Measurements from ENCODE around the gene DNAJC18.

DNAJC18 gene

GRCh38 chr5:139392678-139393496 lies 46.4 kb downstream of the DNAJC18 start:
- peak; percentile 56 for ATAC-seq
- no peak for TF ChIP-seq ISL1 (CRISPR knock-in tag; IDR thresholded peaks at IDR 0.05)

DNA sequence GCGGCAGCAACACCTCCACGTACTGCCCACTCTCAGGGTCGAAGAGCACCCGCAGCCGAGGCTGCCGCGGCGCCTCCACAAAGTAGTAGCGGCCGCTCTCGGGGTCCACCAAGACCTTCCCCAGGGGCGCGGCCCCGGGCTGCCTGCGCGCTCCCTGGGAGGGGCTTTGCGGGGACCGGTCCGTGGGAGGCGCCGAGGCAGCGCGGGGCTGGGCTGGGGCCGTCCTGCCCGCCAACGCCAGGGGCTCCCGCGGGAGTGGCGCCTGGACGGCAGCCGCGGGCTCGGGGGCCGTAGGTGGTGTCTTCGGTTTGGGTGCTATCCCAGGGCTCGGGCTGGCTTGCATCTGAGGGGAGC lies 47.0 kb downstream of the DNAJC18 start:
- no peak for ATAC-seq
- TF ChIP-seq ZNF70 (CRISPR knock-in tag; IDR thresholded peaks at IDR 0.05) = no peak
- TF ChIP-seq CSRNP3 (CRISPR knock-in tag; IDR thresholded peaks at IDR 0.05) = no peak

DNA sequence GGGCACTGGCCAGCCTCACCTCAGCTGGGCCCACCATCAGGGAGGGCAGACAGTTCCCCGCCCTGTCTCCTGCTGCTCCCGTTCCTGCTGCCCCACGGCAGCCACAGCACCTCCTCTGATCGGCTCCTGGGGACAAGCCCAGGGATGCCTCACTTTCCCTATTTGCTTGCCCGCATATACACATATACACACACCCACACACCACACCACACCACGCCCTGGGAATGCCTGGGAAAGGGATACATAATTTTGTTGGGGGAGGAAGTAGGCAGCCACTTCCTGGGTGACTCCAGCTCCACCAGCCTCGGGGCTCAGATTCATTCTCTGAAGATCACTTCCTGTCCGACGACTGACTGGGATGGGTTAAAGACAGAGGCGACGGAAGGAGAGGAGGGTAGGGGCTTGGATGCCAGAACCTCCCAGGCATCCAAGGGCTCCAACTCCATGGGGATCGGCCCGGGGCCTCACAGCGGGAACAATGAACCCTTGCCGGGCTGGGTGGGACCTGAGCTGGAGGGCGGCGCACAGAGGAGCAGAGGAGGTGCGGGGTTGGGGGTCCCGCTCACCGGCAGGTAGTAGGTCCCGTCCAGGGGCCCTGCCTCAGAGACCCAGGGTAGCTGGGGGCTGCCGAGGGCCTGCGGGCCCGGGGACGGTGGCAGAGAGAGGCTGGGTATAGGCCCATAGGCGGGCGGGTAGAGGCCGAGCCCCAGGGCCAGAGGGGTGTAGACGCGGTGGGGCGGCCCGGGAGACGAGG lies 47.6 kb downstream of the DNAJC18 start:
- TF ChIP-seq ISL1 (CRISPR knock-in tag; IDR thresholded peaks at IDR 0.05) (no peak), ARNTL (CRISPR knock-in tag; IDR thresholded peaks at IDR 0.05; ENCODE audit: borderline replicate concordance, low read depth) (no peak), RARB (CRISPR knock-in tag; IDR thresholded peaks at IDR 0.05) (no peak), GLIS3 (CRISPR knock-in tag; IDR thresholded peaks at IDR 0.05) (no peak), TOX (CRISPR knock-in tag; IDR thresholded peaks at IDR 0.05; ENCODE audit: borderline replicate concordance) (no peak), ZNF8 (CRISPR knock-in tag; IDR thresholded peaks at IDR 0.05) (no peak)
- ATAC-seq = no peak

- TF ChIP-seq ZC3H10 (CRISPR knock-in tag; IDR thresholded peaks at IDR 0.05) (no peak), SNAI2 (CRISPR knock-in tag; IDR thresholded peaks at IDR 0.05) (no peak), CSDC2 (CRISPR knock-in tag; IDR thresholded peaks at IDR 0.05) (no peak), CSRNP3 (CRISPR knock-in tag; IDR thresholded peaks at IDR 0.05) (no peak), OSR1 (CRISPR knock-in tag; IDR thresholded peaks at IDR 0.05) (no peak), ARNTL (CRISPR knock-in tag; IDR thresholded peaks at IDR 0.05; ENCODE audit: borderline replicate concordance, low read depth) (no peak), GLIS3 (CRISPR knock-in tag; IDR thresholded peaks at IDR 0.05) (no peak), ZFP30 (CRISPR knock-in tag; IDR thresholded peaks at IDR 0.05) (no peak), ESRRG (CRISPR knock-in tag; IDR thresholded peaks at IDR 0.05) (no peak), ZFP3 (CRISPR knock-in tag; IDR thresholded peaks at IDR 0.05) (no peak), ZNF565 (CRISPR knock-in tag; conservative IDR thresholded peaks at IDR 0.05; ENCODE audit: low read depth) (no peak), ZNF70 (CRISPR knock-in tag; IDR thresholded peaks at IDR 0.05) (no peak)
- TF ChIP-seq, protein P1, sequence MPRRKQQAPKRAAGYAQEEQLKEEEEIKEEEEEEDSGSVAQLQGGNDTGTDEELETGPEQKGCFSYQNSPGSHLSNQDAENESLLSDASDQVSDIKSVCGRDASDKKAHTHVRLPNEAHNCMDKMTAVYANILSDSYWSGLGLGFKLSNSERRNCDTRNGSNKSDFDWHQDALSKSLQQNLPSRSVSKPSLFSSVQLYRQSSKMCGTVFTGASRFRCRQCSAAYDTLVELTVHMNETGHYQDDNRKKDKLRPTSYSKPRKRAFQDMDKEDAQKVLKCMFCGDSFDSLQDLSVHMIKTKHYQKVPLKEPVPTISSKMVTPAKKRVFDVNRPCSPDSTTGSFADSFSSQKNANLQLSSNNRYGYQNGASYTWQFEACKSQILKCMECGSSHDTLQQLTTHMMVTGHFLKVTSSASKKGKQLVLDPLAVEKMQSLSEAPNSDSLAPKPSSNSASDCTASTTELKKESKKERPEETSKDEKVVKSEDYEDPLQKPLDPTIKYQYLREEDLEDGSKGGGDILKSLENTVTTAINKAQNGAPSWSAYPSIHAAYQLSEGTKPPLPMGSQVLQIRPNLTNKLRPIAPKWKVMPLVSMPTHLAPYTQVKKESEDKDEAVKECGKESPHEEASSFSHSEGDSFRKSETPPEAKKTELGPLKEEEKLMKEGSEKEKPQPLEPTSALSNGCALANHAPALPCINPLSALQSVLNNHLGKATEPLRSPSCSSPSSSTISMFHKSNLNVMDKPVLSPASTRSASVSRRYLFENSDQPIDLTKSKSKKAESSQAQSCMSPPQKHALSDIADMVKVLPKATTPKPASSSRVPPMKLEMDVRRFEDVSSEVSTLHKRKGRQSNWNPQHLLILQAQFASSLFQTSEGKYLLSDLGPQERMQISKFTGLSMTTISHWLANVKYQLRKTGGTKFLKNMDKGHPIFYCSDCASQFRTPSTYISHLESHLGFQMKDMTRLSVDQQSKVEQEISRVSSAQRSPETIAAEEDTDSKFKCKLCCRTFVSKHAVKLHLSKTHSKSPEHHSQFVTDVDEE (CRISPR knock-in tag; IDR thresholded peaks at IDR 0.05) = no peak
- TF ChIP-seq, protein P2, sequence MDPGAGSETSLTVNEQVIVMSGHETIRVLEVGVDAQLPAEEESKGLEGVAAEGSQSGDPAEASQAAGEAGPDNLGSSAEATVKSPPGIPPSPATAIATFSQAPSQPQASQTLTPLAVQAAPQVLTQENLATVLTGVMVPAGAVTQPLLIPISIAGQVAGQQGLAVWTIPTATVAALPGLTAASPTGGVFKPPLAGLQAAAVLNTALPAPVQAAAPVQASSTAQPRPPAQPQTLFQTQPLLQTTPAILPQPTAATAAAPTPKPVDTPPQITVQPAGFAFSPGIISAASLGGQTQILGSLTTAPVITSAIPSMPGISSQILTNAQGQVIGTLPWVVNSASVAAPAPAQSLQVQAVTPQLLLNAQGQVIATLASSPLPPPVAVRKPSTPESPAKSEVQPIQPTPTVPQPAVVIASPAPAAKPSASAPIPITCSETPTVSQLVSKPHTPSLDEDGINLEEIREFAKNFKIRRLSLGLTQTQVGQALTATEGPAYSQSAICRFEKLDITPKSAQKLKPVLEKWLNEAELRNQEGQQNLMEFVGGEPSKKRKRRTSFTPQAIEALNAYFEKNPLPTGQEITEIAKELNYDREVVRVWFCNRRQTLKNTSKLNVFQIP (CRISPR knock-in tag; IDR thresholded peaks at IDR 0.05; ENCODE audit: borderline replicate concordance, low read depth) = no peak
- TF ChIP-seq, protein P3, sequence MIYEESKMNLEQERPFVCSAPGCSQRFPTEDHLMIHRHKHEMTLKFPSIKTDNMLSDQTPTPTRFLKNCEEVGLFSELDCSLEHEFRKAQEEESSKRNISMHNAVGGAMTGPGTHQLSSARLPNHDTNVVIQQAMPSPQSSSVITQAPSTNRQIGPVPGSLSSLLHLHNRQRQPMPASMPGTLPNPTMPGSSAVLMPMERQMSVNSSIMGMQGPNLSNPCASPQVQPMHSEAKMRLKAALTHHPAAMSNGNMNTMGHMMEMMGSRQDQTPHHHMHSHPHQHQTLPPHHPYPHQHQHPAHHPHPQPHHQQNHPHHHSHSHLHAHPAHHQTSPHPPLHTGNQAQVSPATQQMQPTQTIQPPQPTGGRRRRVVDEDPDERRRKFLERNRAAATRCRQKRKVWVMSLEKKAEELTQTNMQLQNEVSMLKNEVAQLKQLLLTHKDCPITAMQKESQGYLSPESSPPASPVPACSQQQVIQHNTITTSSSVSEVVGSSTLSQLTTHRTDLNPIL (CRISPR knock-in tag; IDR thresholded peaks at IDR 0.05; ENCODE audit: low read depth) = no peak
- ATAC-seq = no peak
Measured at GRCh38 chr5:139390639-139391569, 48.4 kb downstream of the DNAJC18 start.
